HG03280 (cell line): ENCODE measurements around the gene CELSR3.

Experiments used
- ATAC-seq: cut with Tn5 transposase; IDR thresholded peaks from one replicate; pipeline ENCODE4 v1.9.1; 2021; ENCODE audit warnings: mild to moderate bottlenecking, moderate library complexity; ENCODE audit not compliant: unreplicated experiment

The CELSR3 gene

GRCh38 chr3:48609088-48610005 is 53.3 kb downstream of the CELSR3 start, which contains the start of gene UQCRC1:
UQCRC1 (minus strand) TSS chr3:48609646; CDS start chr3:48609620, 26 bp downstream.
- ATAC-seq: peak; percentile 96

- no peak for ATAC-seq
Measured at GRCh38 chr3:48607519-48607918, 55.2 kb downstream of the CELSR3 start.

DNA sequence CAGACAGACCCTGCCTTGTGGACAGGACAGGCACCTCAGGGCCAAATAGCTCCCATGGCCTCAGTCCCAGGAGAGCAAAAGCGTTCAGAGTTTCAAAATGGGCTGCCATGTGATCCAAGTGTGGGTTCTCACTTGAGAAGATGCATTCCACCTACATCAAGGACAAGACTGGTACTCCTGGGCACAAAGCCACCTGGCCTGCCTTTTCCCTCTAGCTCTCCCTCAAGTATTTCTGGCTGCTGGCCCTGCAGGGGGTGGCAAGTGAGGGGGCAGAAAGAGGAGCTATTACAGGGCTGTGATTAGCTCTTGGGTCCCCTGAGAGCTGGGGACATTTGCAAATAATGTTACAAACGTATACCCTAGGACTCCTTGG is 61.1 kb downstream of the CELSR3 start:
- ATAC-seq: no peak

- ATAC-seq: no peak
Measured at GRCh38 chr3:48600711-48601621, 61.7 kb downstream of the CELSR3 start.

DNA sequence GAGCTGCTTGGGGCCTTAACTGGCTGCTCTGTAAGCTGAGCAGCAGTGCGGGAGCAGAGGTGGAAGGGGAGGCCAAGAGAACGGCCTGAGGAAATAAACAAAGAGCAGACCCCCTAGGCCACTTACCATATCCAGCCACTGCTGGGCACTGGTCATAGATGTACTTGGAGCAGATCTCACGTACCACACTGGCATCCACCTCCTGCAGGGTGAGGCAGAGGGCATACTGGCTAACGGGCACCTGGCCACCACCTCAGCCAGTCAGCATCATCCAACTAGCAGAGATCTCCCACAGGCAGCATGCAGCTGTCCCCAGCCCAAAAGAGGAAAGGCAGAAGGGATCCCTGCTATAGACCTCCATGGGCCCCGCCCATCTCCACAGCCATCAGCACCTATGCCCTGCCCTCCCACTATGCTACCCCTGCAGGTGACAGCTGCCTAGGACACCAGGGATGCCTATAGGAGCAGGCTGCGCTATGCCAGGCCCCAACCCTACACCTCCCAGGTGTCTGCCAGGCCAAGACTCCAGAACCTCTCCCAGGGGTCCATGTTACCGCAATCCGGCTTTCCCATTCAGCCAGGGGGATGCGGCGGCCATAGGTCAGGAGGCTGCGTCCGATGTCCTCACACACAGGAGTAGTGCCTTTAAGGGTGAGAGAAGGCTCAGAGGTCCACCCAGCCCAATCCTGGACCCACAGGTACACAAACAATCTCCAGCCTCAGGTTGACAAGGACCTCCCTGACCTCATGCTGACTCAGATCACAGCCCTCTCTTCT is 63.0 kb downstream of the CELSR3 start:
- ATAC-seq: no peak

DNA sequence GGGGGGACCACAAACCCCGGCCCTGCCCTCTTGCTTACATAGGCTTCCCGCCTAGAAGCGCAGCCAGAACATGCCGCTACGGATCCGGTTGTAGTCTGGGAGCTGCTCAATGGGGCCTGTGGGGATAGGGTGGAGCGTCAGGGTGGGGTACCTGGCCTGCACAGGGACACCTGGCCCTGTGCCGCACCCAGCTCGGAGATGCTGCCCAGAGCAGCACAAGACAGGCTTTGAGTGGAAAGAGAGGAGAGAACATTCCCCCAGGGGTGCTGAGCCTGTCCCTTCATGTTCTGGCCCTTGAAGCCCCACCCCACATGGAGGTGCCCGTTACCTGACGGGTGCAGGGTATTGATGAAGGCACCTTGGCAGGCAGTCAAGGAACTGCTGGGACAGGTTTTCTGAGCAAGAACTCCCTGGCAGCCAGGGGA is 63.6 kb downstream of the CELSR3 start:
- ATAC-seq: no peak

GRCh38 chr3:48598323-48599076 is 64.2 kb downstream of the CELSR3 start:
- no peak for ATAC-seq

- ATAC-seq: no peak
Measured at GRCh38 chr3:48597408-48597800, 65.3 kb downstream of the CELSR3 start.

GRCh38 chr3:48596676-48597407 is 65.8 kb downstream of the CELSR3 start:
- ATAC-seq: no peak

GRCh38 chr3:48596157-48596556 is 66.5 kb downstream of the CELSR3 start:
- no peak for ATAC-seq

- ATAC-seq: no peak
Measured at GRCh38 chr3:48595526-48596121, 67.1 kb downstream of the CELSR3 start.

GRCh38 chr3:48595075-48595525 is 67.6 kb downstream of the CELSR3 start, which contains the start of gene COL7A1:
COL7A1 (minus strand) TSS chr3:48595329; CDS start chr3:48595159, 170 bp downstream.
- no peak for ATAC-seq

GRCh38 chr3:48594417-48595049 is 68.2 kb downstream of the CELSR3 start:
- no peak for ATAC-seq

DNA sequence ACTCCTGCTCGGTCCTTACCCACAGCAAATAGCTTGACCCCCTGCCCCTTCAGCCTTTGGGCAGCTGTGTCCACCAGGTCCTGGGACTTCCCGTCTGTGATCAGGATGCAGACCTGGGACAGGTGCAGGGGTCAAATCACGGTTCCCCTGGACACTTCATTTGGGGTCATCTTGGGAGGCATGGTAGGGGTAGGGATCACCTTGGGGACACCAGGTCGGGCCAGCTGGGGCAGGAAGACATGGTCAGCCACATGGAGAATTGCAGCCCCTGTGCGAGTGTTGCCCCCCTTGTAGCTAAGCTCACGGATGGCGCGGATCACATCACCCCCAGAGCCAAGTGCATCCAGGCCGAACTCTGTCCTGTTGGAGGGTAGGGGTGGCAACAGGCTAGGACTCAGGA is 69.3 kb downstream of the CELSR3 start:
- no peak for ATAC-seq

- no peak for ATAC-seq
Measured at GRCh38 chr3:48592519-48593087, 70.1 kb downstream of the CELSR3 start.

DNA sequence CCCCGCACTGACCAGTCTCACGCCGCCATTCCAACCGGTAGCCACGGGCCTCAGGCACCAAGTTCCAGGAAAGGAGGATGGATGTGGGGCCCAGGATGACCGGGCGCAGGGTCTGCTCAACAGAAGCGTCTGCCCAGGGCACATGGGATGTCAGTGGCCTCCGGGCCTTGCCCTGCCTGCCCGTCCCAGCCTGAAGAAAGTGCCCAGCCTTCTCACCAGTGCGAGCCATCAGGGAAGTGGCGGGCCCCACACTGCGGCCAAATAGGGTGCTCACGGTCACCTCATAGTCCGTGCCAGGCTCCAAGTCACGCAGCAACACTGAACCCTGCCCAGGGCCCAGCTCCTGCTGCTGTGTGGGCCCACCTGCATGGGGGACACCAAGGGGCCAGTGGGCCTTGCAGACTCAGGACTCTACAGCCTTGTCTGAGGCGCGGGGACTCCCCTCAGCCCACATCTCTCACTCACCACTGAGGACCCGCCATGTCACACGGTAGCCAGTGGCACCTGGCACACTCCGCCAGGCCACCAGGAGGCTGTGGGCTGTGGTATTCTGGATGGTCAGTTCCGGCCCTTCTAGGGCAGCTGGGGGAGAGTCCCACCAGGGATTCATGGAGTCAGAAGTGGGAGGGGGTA is 70.7 kb downstream of the CELSR3 start:
- no peak for ATAC-seq

DNA sequence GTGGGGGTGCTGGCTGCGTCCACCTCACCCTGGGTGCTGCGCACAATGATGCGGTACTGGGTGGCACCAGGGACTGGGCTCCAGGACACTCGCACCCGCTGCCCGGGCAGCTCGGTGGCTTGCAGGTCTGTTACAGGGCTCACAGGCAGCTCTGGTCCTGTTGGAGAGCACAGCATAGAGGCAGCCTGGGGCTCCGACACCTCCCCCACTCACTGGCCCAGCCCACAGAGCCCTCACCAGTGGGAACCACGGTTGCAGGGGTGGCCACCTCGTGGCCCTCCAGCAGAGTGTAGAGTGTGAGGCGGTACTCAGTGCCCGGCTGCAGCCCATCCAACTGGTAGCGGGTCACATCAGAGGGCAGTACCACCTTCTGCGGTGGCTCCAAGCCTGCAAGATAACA is 71.2 kb downstream of the CELSR3 start:
- ATAC-seq: no peak

DNA sequence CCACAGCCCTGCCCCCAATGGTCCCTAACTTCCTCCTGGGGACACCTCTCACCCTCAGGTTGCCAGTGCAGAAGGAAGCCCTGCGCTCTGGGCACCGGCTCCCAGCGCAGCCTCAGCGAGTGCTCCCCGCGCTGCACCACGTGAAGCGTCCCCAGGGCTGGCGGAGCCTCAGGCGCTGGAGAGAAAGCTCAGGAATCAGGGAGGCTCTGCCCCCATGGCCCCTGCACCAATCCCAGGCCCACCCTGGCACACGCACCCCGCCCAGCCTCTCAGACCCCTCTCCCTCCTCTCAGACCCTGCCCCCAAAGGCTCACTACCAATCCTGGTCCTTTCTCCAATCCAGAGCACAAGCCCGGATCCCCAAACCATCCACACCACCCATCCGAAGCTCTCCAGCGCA is 74.5 kb downstream of the CELSR3 start:
- no peak for ATAC-seq
